Keratinocyte (primary cell): ENCODE results near the gene SPTBN4. TPM values are rescaled to one million over a fixed set of nuclear protein-coding genes. Genes with fewer than 3 reads are reported as not detected.

Experiments used
- DNase-seq: peaks from one replicate; pipeline ENCODE4 v3.0.0-alpha.2; 2011; ENCODE audit warnings: low read depth, missing footprints, low spot score
- FAIRE-seq: peaks from 2 replicates; lab custom pipeline; 2011; peaks lifted over from hg19 to GRCh38; lab: Jason Lieb, UNC
- H2AFZ ChIP-seq: 2 replicates; pipeline ENCODE4 v1.6.0; 2012; ENCODE audit warnings: low read length, control low read depth, inconsistent platforms; ENCODE audit not compliant: control insufficient read depth
- H3K27ac ChIP-seq: 2 replicates; pipeline ENCODE4 v1.5.1; 2011; ENCODE audit warnings: low read length; ENCODE audit not compliant: control insufficient read depth, insufficient read depth
- H3K27me3 ChIP-seq: 3 replicates; pipeline ENCODE4 v1.6.0; 2011; ENCODE audit warnings: low read length; ENCODE audit not compliant: control insufficient read depth, insufficient read depth; ENCODE audit errors: extremely low read depth
- H3K36me3 ChIP-seq, 2 experiments: 2 replicates in 1 of 2; 3 replicates in 1 of 2; pipeline ENCODE4 v1.5.1; 2011; ENCODE audit warnings: low read length in 2 of 2, mild to moderate bottlenecking in 1 of 2; ENCODE audit not compliant: control insufficient read depth in 2 of 2, insufficient read depth in 2 of 2; ENCODE audit errors: extremely low read depth in 1 of 2
- H3K4me1 ChIP-seq: 3 replicates; pipeline ENCODE4 v1.5.1; 2011; ENCODE audit warnings: low read length; ENCODE audit not compliant: control insufficient read depth, insufficient read depth; ENCODE audit errors: extremely low read depth
- H3K4me2 ChIP-seq: 3 replicates; pipeline ENCODE4 v1.6.0; 2011; ENCODE audit warnings: low read depth, low read length; ENCODE audit not compliant: control insufficient read depth, insufficient read depth; ENCODE audit errors: extremely low read depth
- H3K4me3 ChIP-seq, 3 experiments: fragments of 200-600 bp in 1 of 3; sonication (generic) in 1 of 3; 2 replicates in 2 of 3; 3 replicates in 1 of 3; pipeline ENCODE4 v1.5.1; 2011 to 2016; ENCODE audit warnings: low read length in 3 of 3, mild to moderate bottlenecking in 3 of 3, control low read depth in 2 of 3, inconsistent platforms in 1 of 3, low read depth in 1 of 3, mixed read lengths in 1 of 3, mixed run types in 1 of 3, moderate library complexity in 1 of 3; ENCODE audit not compliant: control insufficient read depth in 2 of 3, insufficient read depth in 2 of 3; ENCODE audit errors: extremely low read depth in 1 of 3
- H3K79me2 ChIP-seq: 2 replicates; pipeline ENCODE4 v1.6.0; 2012; ENCODE audit warnings: low read length; ENCODE audit not compliant: control insufficient read depth, insufficient read depth
- H3K9ac ChIP-seq: 3 replicates; pipeline ENCODE4 v1.6.0; 2011; ENCODE audit warnings: low read length; ENCODE audit not compliant: control insufficient read depth, insufficient read depth; ENCODE audit errors: extremely low read depth
- H3K9me1 ChIP-seq: 3 replicates; pipeline ENCODE4 v1.6.0; 2011; ENCODE audit warnings: low read length; ENCODE audit not compliant: control insufficient read depth, insufficient read depth; ENCODE audit errors: extremely low read depth
- H3K9me3 ChIP-seq: 2 replicates; pipeline ENCODE4 v1.5.1; 2012; ENCODE audit warnings: low read depth, low read length; ENCODE audit not compliant: control insufficient read depth
- H4K20me1 ChIP-seq: 3 replicates; pipeline ENCODE4 v1.6.0; 2011; ENCODE audit warnings: low read length; ENCODE audit not compliant: control insufficient read depth, insufficient read depth; ENCODE audit errors: extremely low read depth
- CTCF ChIP-seq, 3 experiments: IDR thresholded peaks in 1 of 3; conservative IDR thresholded peaks in 1 of 3; optimal IDR thresholded peaks in 1 of 3; 2 replicates in 2 of 3; 3 replicates in 1 of 3; pipeline versions ENCODE3 to v1.5.1; 2011; ENCODE audit warnings: low read length in 3 of 3, mild to moderate bottlenecking in 3 of 3, moderate library complexity in 2 of 3, control low read depth in 1 of 3, inconsistent platforms in 1 of 3; ENCODE audit not compliant: insufficient read depth in 2 of 3; ENCODE audit errors: extremely low read depth in 1 of 3
- EZH2 ChIP-seq: IDR thresholded peaks from one replicate; pipeline ENCODE4 v1.6.1; 2012; ENCODE audit warnings: inconsistent platforms, mild to moderate bottlenecking, low read length, moderate library complexity
- dilution Hi-C: fragments of 300-500 bp; cut with MboI; formaldehyde crosslinking; loops from one replicate; pipeline ENCODE4 v1.7.0; 2020; ENCODE audit warnings: low sequenced_read_pairs; ENCODE audit not compliant: extremely low pct_ligation_motif_present
- polyA plus RNA-seq, 5 experiments: library from polyadenylated mRNA; depleted of rRNA in 3 of 5; stranded (reverse) in 3 of 5; stranded (forward) in 1 of 5; unstranded in 1 of 5; fragments of >200 nt; gene quantifications; 1 replicate in 1 of 5; 2 replicates in 3 of 5; 3 replicates in 1 of 5; pipeline versions ENCODE4 v1.2.1 to v1.2.3, GENCODE V29; 2011 to 2012; ENCODE audit warnings: missing spikeins in 2 of 5, low read depth in 1 of 5, low replicate concordance in 1 of 5

The SPTBN4 gene
- polyA plus RNA-seq, 1 donor (not counting 4 experiments of a cell fraction or from before 2014, with no cell fraction given): 0.17 TPM

- dilution Hi-C loops: no loop called here
- Histone ChIP-seq H3K27ac (peak overlapping the region; percentile 86), H3K9me3 (no peaks in the 10 kb centered on the region), H3K9ac (peak overlapping the region; percentile 90), H3K4me1 (peaks cover 7% of the 10 kb centered on the region), H3K4me2 (peak overlapping the region; percentile 95), H2AFZ (peak overlapping the region; percentile 64), H3K36me3 (no peaks in the 10 kb centered on the region), H3K9me1 (no peaks in the 10 kb centered on the region), H3K27me3 (peaks cover 20% of the 10 kb centered on the region), H3K79me2 (no peaks in the 10 kb centered on the region), H4K20me1 (no peaks in the 10 kb centered on the region), H3K4me3 (peak overlapping the region; percentile 45 to 72 (median 71))
- DNase-seq (peak; percentile 100), FAIRE-seq (peak; percentile 88)
- TF ChIP-seq CTCF (optimal IDR thresholded peaks at IDR 0.05 in 1 of 3, IDR thresholded peaks at IDR 0.05 in 1 of 3, conservative IDR thresholded peaks at IDR 0.05 in 1 of 3; ENCODE audit: extremely low read depth in 1 of 3, insufficient read depth in 2 of 3, low read length in 3 of 3) (no peak), EZH2 (no peak)
Observed at GRCh38 chr19:40570313-40571004, 103.7 kb downstream of the SPTBN4 start.

- no peak for TF ChIP-seq CTCF (optimal IDR thresholded peaks at IDR 0.05 in 1 of 3, IDR thresholded peaks at IDR 0.05 in 1 of 3, conservative IDR thresholded peaks at IDR 0.05 in 1 of 3; ENCODE audit: extremely low read depth in 1 of 3, insufficient read depth in 2 of 3, low read length in 3 of 3)
- Histone ChIP-seq H3K27ac (no peak overlapping the region), H3K9ac (no peak overlapping the region), H3K4me2 (peak overlapping the region; percentile 46), H3K36me3 (no peaks in the 10 kb centered on the region), H4K20me1 (no peaks in the 10 kb centered on the region), H3K27me3 (peaks cover 15% of the 10 kb centered on the region), H3K4me3 (peak overlapping the region in 1 of 3 experiments; percentile 39), H3K79me2 (no peaks in the 10 kb centered on the region), H3K4me1 (peaks cover 7% of the 10 kb centered on the region), H3K9me3 (no peaks in the 10 kb centered on the region), H3K9me1 (no peaks in the 10 kb centered on the region), H2AFZ (peak overlapping the region; percentile 46)
- no peak for FAIRE-seq
- dilution Hi-C loops: no loop called here
- no peak for DNase-seq
Observed at GRCh38 chr19:40571005-40571318, 104.2 kb downstream of the SPTBN4 start.
